OCI-LY7 (cell line): ENCODE results near the gene SHISAL1. TPM values are rescaled to one million over a fixed set of nuclear protein-coding genes. Genes with fewer than 3 reads are reported as not detected.

Experiments
- BruUV-seq: library from RNA; stranded (reverse); fragments of 400-500 nt; replicated peaks from 2 replicates; lab custom pipeline; 2021; lab: Mats Ljungman, UMichigan
- CTCF ChIA-PET: fragments of 300-600 bp; sonication (Branson Sonifier 250); formaldehyde crosslinking; loops from one replicate; lab custom pipeline; 2022; ENCODE audit warnings: antibody characterized with exemption; ENCODE audit not compliant: unreplicated experiment; lab: Charles Lee
- POLR2A ChIA-PET: fragments of 300-600 bp; sonication (Branson Sonifier 250); formaldehyde crosslinking; loops from one replicate; lab custom pipeline; 2022; ENCODE audit warnings: antibody characterized with exemption; lab: Charles Lee
- DNase-seq: peaks from one replicate; pipeline ENCODE4 v3.0.0-alpha.2; 2015; ENCODE audit warnings: low spot score
- H2AFZ ChIP-seq: fragments of 200-600 bp; sonication (generic), shearing (Covaris generic); 2 replicates; pipeline ENCODE4 v1.6.1; 2014; ENCODE audit warnings: mild to moderate bottlenecking, antibody characterized with exemption, low read length, moderate library complexity
- H3K27ac ChIP-seq: fragments of 200-600 bp; sonication (generic); 2 replicates; pipeline ENCODE4 v1.5.1; 2014; ENCODE audit warnings: mixed run types, low read depth, mild to moderate bottlenecking, moderate library complexity, low read length, inconsistent platforms; ENCODE audit not compliant: poor library complexity, severe bottlenecking
- H3K36me3 ChIP-seq: fragments of 200-600 bp; sonication (generic); 2 replicates; pipeline ENCODE4 v1.6.1; 2014; ENCODE audit warnings: mild to moderate bottlenecking, antibody characterized with exemption, low read length, moderate library complexity, mixed read lengths; ENCODE audit not compliant: insufficient read depth
- H3K4me1 ChIP-seq: fragments of 200-600 bp; sonication (generic); 2 replicates; pipeline ENCODE4 v1.5.1; 2014; ENCODE audit warnings: mild to moderate bottlenecking, low read length; ENCODE audit not compliant: insufficient read depth, poor library complexity, severe bottlenecking
- H3K4me2 ChIP-seq: fragments of 200-600 bp; sonication (generic); 2 replicates; pipeline ENCODE4 v1.6.1; 2014; ENCODE audit warnings: mild to moderate bottlenecking, low read length
- H3K4me3 ChIP-seq: fragments of 200-600 bp; sonication (generic); 2 replicates; pipeline ENCODE4 v1.5.1; 2014; ENCODE audit warnings: mild to moderate bottlenecking, low read depth, low read length; ENCODE audit not compliant: poor library complexity, severe bottlenecking
- H3K79me2 ChIP-seq: fragments of 200-600 bp; sonication (generic); 2 replicates; pipeline ENCODE4 v1.6.1; 2016; ENCODE audit warnings: low read depth, mild to moderate bottlenecking, low read length, moderate library complexity, mixed read lengths; ENCODE audit not compliant: insufficient read depth
- H3K9me2 ChIP-seq: fragments of 200-600 bp; sonication (generic); 2 replicates; pipeline ENCODE4 v1.6.1; 2016; ENCODE audit warnings: mild to moderate bottlenecking, low read length, mixed read lengths; ENCODE audit not compliant: insufficient read depth
- H3K9me3 ChIP-seq: fragments of 200-600 bp; sonication (generic); 2 replicates; pipeline ENCODE4 v1.6.1; 2014; ENCODE audit warnings: mild to moderate bottlenecking, mixed run types, low read length, mixed read lengths
- H4K20me1 ChIP-seq: fragments of 200-600 bp; sonication (generic); 2 replicates; pipeline ENCODE4 v1.6.1; 2014; ENCODE audit warnings: mild to moderate bottlenecking, antibody characterized with exemption, low read length, moderate library complexity, mixed read lengths; ENCODE audit not compliant: insufficient read depth
- EZH2phosphoT487 ChIP-seq: fragments of 200-600 bp; sonication (generic); IDR thresholded peaks from 2 replicates; pipeline ENCODE4 v1.6.1; 2018; ENCODE audit warnings: low read depth, borderline replicate concordance, mild to moderate bottlenecking, mixed run types, antibody characterized with exemption, low read length, moderate library complexity, mixed read lengths
- intact Hi-C: fragments of 100-400 bp; cut with micrococcal nuclease; formaldehyde crosslinking; loops from one replicate; pipeline ENCODE4 v1.10.0; 2022; ENCODE audit not compliant: unreplicated experiment
- total RNA-seq, 2 experiments: library from RNA; depleted of rRNA in 1 of 2; stranded (reverse); fragments of >200 nt in 1 of 2; shearing (Covaris generic) in 1 of 2; gene quantifications; 2 replicates each; pipeline ENCODE4 v1.2.3, GENCODE V29; 2014 to 2022
- TF ChIP-seq, protein P1 (sequence below): fragments of 200-600 bp; sonication (generic); conservative IDR thresholded peaks from 2 replicates; pipeline ENCODE4 v1.5.1; 2014; ENCODE audit warnings: mild to moderate bottlenecking, antibody characterized with exemption, low read length, moderate library complexity, mixed read lengths

Gene SHISAL1
- total RNA-seq, 2 experiments from 2014 or later = not detected

GRCh38 chr22:44269757-44270555 is 42.8 kb downstream of the SHISAL1 start:
- no peak overlapping the region for H3K4me3 ChIP-seq

DNA sequence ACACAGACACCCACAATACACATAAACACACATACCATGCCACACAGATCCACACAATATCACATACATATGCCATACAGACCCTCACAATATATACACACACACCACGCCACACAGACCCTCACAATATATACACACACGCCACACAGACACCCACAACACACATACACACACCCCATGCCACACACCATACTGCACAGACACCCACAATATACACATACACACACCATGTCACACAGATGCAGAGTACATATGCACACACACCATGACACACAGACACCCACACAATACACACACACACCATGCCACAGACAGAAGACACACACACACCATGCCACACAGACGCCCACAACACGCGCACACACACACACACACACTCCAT is 43.6 kb downstream of the SHISAL1 start:
- Histone ChIP-seq H3K4me1 (peaks cover 11% of the 10 kb centered on the region), H3K4me3 (no peak overlapping the region), H2AFZ (no peak overlapping the region), H4K20me1 (no peaks in the 10 kb centered on the region), H3K4me2 (no peak overlapping the region), H3K9me2 (no peaks in the 10 kb centered on the region), H3K79me2 (no peaks in the 10 kb centered on the region), H3K9me3 (no peaks in the 10 kb centered on the region), H3K36me3 (no peaks in the 10 kb centered on the region), H3K27ac (no peak overlapping the region)
- ChIA-PET CTCF (no interaction called here), POLR2A (no interaction called here)
- DNase-seq = no peak
- intact Hi-C loops = no loop called here
- no TSS peak for BruUV-seq
- no peak for TF ChIP-seq EZH2phosphoT487
- TF ChIP-seq, protein P1, sequence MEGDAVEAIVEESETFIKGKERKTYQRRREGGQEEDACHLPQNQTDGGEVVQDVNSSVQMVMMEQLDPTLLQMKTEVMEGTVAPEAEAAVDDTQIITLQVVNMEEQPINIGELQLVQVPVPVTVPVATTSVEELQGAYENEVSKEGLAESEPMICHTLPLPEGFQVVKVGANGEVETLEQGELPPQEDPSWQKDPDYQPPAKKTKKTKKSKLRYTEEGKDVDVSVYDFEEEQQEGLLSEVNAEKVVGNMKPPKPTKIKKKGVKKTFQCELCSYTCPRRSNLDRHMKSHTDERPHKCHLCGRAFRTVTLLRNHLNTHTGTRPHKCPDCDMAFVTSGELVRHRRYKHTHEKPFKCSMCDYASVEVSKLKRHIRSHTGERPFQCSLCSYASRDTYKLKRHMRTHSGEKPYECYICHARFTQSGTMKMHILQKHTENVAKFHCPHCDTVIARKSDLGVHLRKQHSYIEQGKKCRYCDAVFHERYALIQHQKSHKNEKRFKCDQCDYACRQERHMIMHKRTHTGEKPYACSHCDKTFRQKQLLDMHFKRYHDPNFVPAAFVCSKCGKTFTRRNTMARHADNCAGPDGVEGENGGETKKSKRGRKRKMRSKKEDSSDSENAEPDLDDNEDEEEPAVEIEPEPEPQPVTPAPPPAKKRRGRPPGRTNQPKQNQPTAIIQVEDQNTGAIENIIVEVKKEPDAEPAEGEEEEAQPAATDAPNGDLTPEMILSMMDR = no peak

More at GRCh38 chr22:44269757-44270555, 42.8 kb downstream of the SHISAL1 start:
- no peak overlapping the region for H3K4me2 ChIP-seq
- ChIA-PET CTCF (no interaction called here), POLR2A (no interaction called here)
- no peak overlapping the region for H3K27ac ChIP-seq
- no peaks in the 10 kb centered on the region for H3K36me3 ChIP-seq
- no peaks in the 10 kb centered on the region for H3K9me3 ChIP-seq
- TF ChIP-seq, protein P1 = no peak
- no peak for TF ChIP-seq EZH2phosphoT487
- no peaks in the 10 kb centered on the region for H4K20me1 ChIP-seq
- H3K4me1 ChIP-seq = peaks cover 11% of the 10 kb centered on the region
- no peak for DNase-seq
- no peaks in the 10 kb centered on the region for H3K9me2 ChIP-seq
- H3K79me2 ChIP-seq = no peaks in the 10 kb centered on the region
- intact Hi-C loops = no loop called here
- no peak overlapping the region for H2AFZ ChIP-seq
- no TSS peak for BruUV-seq

DNA sequence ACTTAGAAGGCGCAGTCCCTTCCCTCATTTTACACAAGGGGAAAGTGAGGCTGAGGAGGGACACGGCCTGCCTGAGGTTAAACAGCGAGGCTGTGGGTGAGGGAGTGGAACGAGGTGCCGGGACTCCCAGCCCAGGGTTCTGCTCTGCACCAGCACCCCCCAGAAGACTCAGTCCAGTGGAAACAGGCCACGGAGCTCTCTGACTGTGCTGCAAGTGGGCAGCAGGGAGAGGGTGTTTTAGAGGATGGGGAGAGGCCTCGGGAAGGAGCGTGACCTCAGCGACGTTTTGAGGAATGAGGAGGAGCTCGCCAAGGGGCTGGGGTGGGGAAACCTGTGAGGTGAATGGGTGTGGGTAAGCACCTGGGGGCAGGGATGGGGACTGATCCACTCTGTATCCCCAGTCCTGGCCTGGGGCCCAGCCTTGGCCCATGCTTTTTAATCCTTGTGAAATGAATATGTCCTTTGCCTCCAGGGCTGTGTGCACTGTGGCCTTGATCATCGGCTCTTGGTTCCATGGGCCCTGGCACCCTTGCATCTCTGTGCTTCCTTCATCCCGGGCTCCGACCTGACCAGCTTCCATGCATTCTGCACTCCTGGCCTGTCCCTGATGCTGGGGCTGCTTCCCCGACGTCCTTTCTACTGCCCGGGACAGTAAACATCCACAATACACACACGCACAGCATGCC is 44.2 kb downstream of the SHISAL1 start:
- intact Hi-C loops = no loop called here
- BruUV-seq = no TSS peak
- no peak for TF ChIP-seq EZH2phosphoT487
- TF ChIP-seq, protein P1 = no peak
- Histone ChIP-seq H3K4me2 (no peak overlapping the region), H3K36me3 (no peaks in the 10 kb centered on the region), H3K9me3 (no peaks in the 10 kb centered on the region), H3K4me1 (peaks cover 10% of the 10 kb centered on the region), H3K9me2 (no peaks in the 10 kb centered on the region), H3K79me2 (no peaks in the 10 kb centered on the region), H3K4me3 (no peak overlapping the region), H4K20me1 (no peaks in the 10 kb centered on the region), H3K27ac (no peak overlapping the region), H2AFZ (no peak overlapping the region)
- POLR2A ChIA-PET = no interaction called here
- CTCF ChIA-PET = no interaction called here
- DNase-seq = no peak
